ENCODE measurements around the gene PGP. TPM values are rescaled to one million over a fixed set of nuclear protein-coding genes. Genes with fewer than 3 reads are reported as not detected.

PGP gene, protein sequence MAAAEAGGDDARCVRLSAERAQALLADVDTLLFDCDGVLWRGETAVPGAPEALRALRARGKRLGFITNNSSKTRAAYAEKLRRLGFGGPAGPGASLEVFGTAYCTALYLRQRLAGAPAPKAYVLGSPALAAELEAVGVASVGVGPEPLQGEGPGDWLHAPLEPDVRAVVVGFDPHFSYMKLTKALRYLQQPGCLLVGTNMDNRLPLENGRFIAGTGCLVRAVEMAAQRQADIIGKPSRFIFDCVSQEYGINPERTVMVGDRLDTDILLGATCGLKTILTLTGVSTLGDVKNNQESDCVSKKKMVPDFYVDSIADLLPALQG
- 24.5 and 27.1 TPM in 2 replicates for total RNA-seq

GRCh38 chr16:2214719-2214968 lies at the start of gene PGP:
PGP (minus strand) TSS chr16:2214840; CDS start chr16:2214777, 63 bp downstream.

DNA sequence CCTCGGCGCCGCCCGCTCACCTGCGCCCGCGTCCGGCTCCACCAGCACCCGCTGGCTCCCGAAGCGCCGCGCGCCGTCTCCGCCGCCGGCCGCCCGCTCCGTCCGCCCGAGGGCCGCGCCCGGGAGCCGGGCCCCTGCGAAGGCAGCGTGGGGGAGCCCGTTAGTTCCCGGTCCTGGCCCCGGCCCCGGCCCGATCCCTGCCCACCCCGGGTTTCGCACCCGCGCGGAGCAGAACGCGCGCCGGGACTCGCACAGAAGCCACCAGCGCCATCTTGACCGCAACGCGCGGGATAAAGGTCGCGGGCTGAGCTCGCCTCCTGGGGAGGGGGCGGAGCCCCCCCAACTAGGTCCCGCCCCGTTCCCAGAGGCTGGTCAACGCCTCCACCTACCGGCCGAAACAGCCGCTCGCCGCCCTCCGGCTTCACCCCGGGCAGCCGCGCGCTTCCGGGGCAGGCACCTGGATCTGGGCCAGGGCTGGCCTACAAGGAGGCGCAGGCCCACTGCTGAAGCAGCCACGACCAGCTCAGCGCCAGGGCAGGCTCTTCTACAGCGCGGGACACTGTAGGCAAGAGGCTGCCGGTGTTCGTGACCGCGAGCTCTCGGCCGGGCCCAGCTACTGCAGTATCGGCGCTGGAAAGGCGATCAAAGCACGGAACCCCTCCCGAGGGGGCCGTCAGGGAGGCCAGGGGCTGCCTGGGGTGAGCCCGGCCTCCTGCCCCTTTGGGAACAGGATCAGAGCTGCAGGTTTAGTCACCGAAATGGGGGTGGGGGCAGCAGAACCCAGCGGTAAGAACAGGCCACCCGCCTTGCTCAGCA lies 36.9 kb upstream of the PGP start, which contains the start of gene ECI1:
Gene ECI1, minus strand, starts transcription at position 292 of the 816 bp plus-strand sequence. Its CDS starts 21 bp downstream, at position 271.

DNA sequence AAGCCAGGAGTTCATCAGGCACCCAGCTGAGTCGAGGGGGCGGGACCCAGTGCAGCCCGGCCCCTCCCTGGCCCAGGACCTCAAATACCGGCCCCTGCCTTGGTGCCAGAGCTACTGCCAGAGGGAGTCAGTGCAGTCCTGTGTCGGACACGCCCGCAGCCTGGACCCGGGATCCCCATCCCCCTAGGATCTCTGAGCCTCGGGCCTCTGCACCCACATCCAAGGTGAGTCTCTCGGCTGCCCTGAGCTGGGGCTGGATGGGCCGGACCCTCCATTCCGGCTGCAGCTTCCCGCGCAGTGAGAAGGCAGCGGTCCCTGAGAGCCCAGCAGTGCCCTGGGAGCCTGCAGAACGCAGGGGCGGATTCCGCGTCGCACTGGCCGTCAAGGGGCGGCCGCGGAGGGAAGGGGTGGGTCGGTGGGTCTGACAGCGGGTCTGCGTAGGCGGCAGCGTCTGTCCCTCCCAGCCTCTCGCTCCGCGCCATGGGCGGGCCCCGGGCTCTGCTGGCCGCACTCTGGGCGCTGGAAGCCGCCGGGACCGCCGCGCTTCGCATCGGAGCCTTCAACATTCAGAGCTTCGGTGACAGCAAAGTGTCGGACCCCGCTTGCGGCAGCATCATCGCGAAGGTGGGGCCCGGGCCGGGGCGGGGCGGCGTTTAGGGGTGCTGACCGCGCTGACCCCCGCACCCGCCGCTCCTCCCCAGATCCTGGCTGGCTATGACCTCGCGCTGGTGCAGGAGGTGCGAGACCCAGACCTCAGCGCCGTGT lies 21.9 kb upstream of the PGP start, which contains the start of gene DNASE1L2:
Gene DNASE1L2, plus strand, starts transcription at position 108 of the 765 bp plus-strand sequence. Its CDS starts 373 bp downstream, at position 481.

GRCh38 chr16:2223221-2223941 lies 8.7 kb upstream of the PGP start, which contains the start of gene E4F1:
E4F1 (plus strand) TSS chr16:2223591; CDS start chr16:2223614, 23 bp downstream.

DNA sequence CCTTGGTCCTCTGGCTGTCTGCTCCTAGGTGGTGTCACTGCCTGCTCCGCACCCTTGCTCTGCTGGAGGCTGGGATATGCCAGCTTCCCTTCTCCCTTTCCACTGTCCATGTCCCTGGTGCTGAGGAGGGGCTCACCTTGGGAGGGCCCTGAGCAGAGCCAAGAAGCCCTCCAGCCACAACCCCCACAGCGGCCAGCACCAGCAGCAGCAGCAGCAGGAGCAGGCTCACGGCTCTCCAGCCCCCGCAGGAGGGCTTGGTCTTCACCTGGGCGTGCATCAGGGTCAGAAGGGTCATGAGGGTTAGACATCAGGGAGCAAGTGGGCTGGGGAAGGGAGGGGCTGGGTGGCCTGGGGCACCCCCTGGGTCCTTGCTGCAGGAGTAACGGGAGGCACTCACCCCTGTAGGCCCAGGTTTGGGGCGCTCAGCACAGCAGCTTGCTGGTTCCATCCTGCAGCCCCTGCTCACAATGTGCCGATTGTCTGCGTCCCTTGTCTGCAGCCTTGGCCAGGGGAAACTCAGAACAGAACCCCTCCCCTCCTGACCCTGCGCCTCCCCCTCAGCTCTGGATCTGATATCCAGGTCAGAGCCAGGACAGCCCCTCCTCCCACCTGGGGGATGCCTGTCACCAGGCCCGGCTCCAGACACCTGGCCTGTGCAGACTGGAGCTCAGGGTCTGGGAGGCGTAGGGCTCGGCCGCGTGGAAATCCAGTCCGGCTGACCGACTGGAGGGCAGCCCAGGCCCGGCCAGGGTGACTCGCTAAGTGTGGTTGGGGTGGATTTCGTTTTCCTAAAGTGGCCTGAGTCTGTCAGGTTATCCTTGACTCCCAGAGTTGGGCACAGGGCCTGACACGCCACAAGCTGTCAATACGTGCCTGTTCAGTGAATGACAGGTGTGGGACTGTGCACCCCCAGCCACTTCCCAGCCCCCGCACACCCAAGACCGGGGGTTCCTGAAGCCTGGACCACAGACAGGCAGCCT lies 4.0 kb downstream of the PGP start, which contains the start of gene BRICD5:
Gene BRICD5, minus strand, starts transcription at position 478 of the 980 bp plus-strand sequence. Its CDS starts 30 bp downstream, at position 448.

GRCh38 chr16:2205104-2205966 lies 9.3 kb downstream of the PGP start, which contains the start of gene MLST8:
MLST8 (plus strand) TSS chr16:2205454; CDS start chr16:2206086, 632 bp downstream.

GRCh38 chr16:2196162-2196980 lies 18.3 kb downstream of the PGP start, which contains the start of gene CASKIN1:
CASKIN1 (minus strand) TSS chr16:2196605; CDS start chr16:2196432, 173 bp downstream.

Other genes starting within 250 kb of the PGP start
- not detected in 2 replicates for gene RNF151, start 248.0 kb downstream of the PGP start, total RNA-seq
- gene TBL3, start 242.8 kb downstream of the PGP start, total RNA-seq = 94.1 and 97.0 TPM in 2 replicates
- gene NOXO1, start 233.4 kb downstream of the PGP start, total RNA-seq = not detected in 2 replicates
- 21.1 and 43.7 TPM in 2 replicates for gene GFER, start 230.6 kb downstream of the PGP start, total RNA-seq
- gene SYNGR3, start 224.9 kb downstream of the PGP start, total RNA-seq = 4.2 and 8.4 TPM in 2 replicates
- gene ZNF598, start 205.0 kb downstream of the PGP start, total RNA-seq = 44.0 and 45.6 TPM in 2 replicates
- 1.6 and 1.8 TPM in 2 replicates for gene NPW, start 195.1 kb downstream of the PGP start, total RNA-seq
- 47.4 and 58.7 TPM in 2 replicates for gene NHERF2, start 187.9 kb downstream of the PGP start, total RNA-seq
- gene NTHL1, start 167.0 kb downstream of the PGP start, total RNA-seq = 49.2 and 53.0 TPM in 2 replicates
- gene TSC2, start 166.9 kb downstream of the PGP start, total RNA-seq = 36.0 and 55.9 TPM in 2 replicates
- gene PKD1, start 78.9 kb downstream of the PGP start, total RNA-seq = 74.8 and 88.1 TPM in 2 replicates
- gene RAB26, start 66.2 kb downstream of the PGP start, total RNA-seq = 1.5 and 3.3 TPM in 2 replicates
- 54.0 and 62.0 TPM in 2 replicates for gene TRAF7, start 59.1 kb downstream of the PGP start, total RNA-seq
- under 0.01 TPM in 1 of 2 replicates, not detected in the other for gene CASKIN1, start 18.2 kb downstream of the PGP start, total RNA-seq
- gene MLST8, start 9.4 kb downstream of the PGP start, total RNA-seq = 80.4 and 86.6 TPM in 2 replicates
- gene BRICD5, start 4.0 kb downstream of the PGP start, total RNA-seq = 1.3 and 2.7 TPM in 2 replicates
- 22.9 and 25.2 TPM in 2 replicates for gene E4F1, start 8.8 kb upstream of the PGP start, total RNA-seq
- gene DNASE1L2, start 21.6 kb upstream of the PGP start, total RNA-seq = 0.15 and 1.0 TPM in 2 replicates
- gene ECI1, start 36.7 kb upstream of the PGP start, total RNA-seq = 54.3 and 66.3 TPM in 2 replicates
- 218 and 221 TPM in 2 replicates for gene RNPS1, start 53.3 kb upstream of the PGP start, total RNA-seq
- 0.15 and 0.34 TPM in 2 replicates for gene ABCA3, start 125.9 kb upstream of the PGP start, total RNA-seq
- gene CCNF, start 214.6 kb upstream of the PGP start, total RNA-seq = 39.3 and 42.1 TPM in 2 replicates
- gene TEDC2, start 245.3 kb upstream of the PGP start, total RNA-seq = 23.8 and 25.9 TPM in 2 replicates

Data from bronchus fibroblast of lung (primary cell).